Measurements from ENCODE around the gene TET1. TPM values are rescaled to one million over a fixed set of nuclear protein-coding genes. Genes with fewer than 3 reads are reported as not detected.

TET1 gene
- total RNA-seq, 1 experiment from 2014 or later: 2.4 TPM

- no peaks in the 10 kb centered on the region for H3K27me3 ChIP-seq (ENCODE audit: insufficient read depth, low read depth)
- POLR2A ChIA-PET (ENCODE audit: unreplicated experiment): interaction anchor here (0.7 kb wide), 1 partner anchor 172 kb away, joined by 3 read pairs; no protein-coding TSS in a partner anchor
- H3K4me2 ChIP-seq: peak within 1 kb of the TSS; percentile 97
- H3K4me1 ChIP-seq (replicated peaks; ENCODE audit: insufficient read depth): peaks cover 10% of the 10 kb centered on the region
- peaks cover 24% of the 10 kb centered on the region for H3K36me3 ChIP-seq (ENCODE audit: low read depth)
- peak within 1 kb of the TSS; percentile 87 for H3K27ac ChIP-seq
- H2AFZ ChIP-seq: peak within 1 kb of the TSS; percentile 95
- peak within 1 kb of the TSS; percentile 85 for H3K4me3 ChIP-seq
- H3K79me2 ChIP-seq (ENCODE audit: low read depth): peaks cover 29% of the 10 kb centered on the region
- no peaks in the 10 kb centered on the region for H3K9me3 ChIP-seq (ENCODE audit: insufficient read depth, low read depth)
- H3K9me2 ChIP-seq (ENCODE audit: insufficient read depth): no peaks in the 10 kb centered on the region
- intact Hi-C loops (cut with micrococcal nuclease; ENCODE audit: unreplicated experiment): loop anchor here (1.0 to 2.0 kb wide), 3 partner anchors 170 to 250 kb away; partner anchors contain the start of genes DNA2 and SLC25A16
- CTCF ChIA-PET: no interaction called here
- TF ChIP-seq CTCF (conservative IDR thresholded peaks at IDR 0.05) (no peak), EZH2 (IDR thresholded peaks at IDR 0.05; ENCODE audit: low read depth) (no peak)
- no peaks in the 10 kb centered on the region for H4K20me1 ChIP-seq (ENCODE audit: insufficient read depth)
- peaks cover 19% of the 10 kb centered on the region; the same call in 1 of the 2 replicates for H3F3A ChIP-seq (ENCODE audit: insufficient read depth, low read depth)
- TSS peak; percentile 77 for BruUV-seq (replicated peaks)
- peak; percentile 96 to 97 for DNase-seq
Observed at GRCh38 chr10:68720793-68721672, 160.9 kb downstream of the TET1 start, which contains the start of gene CCAR1. Gene CCAR1 (plus strand): TSS chr10:68721239. CDS start chr10:68722505, 1,266 bp downstream.

GRCh38 chr10:68721673-68722335 lies 161.7 kb downstream of the TET1 start:
- TF ChIP-seq CTCF (conservative IDR thresholded peaks at IDR 0.05) (no peak), EZH2 (IDR thresholded peaks at IDR 0.05; ENCODE audit: low read depth) (no peak)
- BruUV-seq (replicated peaks): no TSS peak
- Histone ChIP-seq H3K9me2 (ENCODE audit: insufficient read depth) (no peaks in the 10 kb centered on the region), H3K27me3 (ENCODE audit: insufficient read depth, low read depth) (no peaks in the 10 kb centered on the region), H2AFZ (peak overlapping the region; percentile 95), H3K4me2 (peak overlapping the region; percentile 97), H4K20me1 (ENCODE audit: insufficient read depth) (no peaks in the 10 kb centered on the region), H3K36me3 (ENCODE audit: low read depth) (peaks cover 30% of the 10 kb centered on the region), H3K27ac (peak overlapping the region; percentile 87; the same call in 1 of the 2 replicates), H3K4me3 (peak overlapping the region; percentile 85), H3K79me2 (ENCODE audit: low read depth) (peaks cover 29% of the 10 kb centered on the region), H3K4me1 (replicated peaks; ENCODE audit: insufficient read depth) (peaks cover 10% of the 10 kb centered on the region), H3F3A (ENCODE audit: insufficient read depth, low read depth) (peaks cover 19% of the 10 kb centered on the region), H3K9me3 (ENCODE audit: insufficient read depth, low read depth) (no peaks in the 10 kb centered on the region)
- intact Hi-C loops (cut with micrococcal nuclease; ENCODE audit: unreplicated experiment): loop anchor here (1.0 to 2.0 kb wide), 3 partner anchors 171 to 251 kb away; partner anchors contain the start of genes DNA2 and SLC25A16
- CTCF ChIA-PET: no interaction called here
- no peak for DNase-seq
- POLR2A ChIA-PET (ENCODE audit: unreplicated experiment): interaction anchor here (0.7 kb wide), 1 partner anchor 173 kb away, joined by 3 read pairs; no protein-coding TSS in a partner anchor

GRCh38 chr10:68725016-68725415 lies 164.9 kb downstream of the TET1 start:
- ChIA-PET POLR2A (ENCODE audit: unreplicated experiment) (interaction anchor here (0.6 to 0.7 kb wide), 2 partner anchors 8 to 347 kb away, joined by 6 to 7 read pairs; no protein-coding TSS in a partner anchor), CTCF (no interaction called here)
- Histone ChIP-seq H3K79me2 (ENCODE audit: low read depth) (peaks cover 36% of the 10 kb centered on the region), H3K4me3 (no peak overlapping the region), H3K9me3 (ENCODE audit: insufficient read depth, low read depth) (no peaks in the 10 kb centered on the region), H4K20me1 (ENCODE audit: insufficient read depth) (peaks cover 11% of the 10 kb centered on the region; the same call in 1 of the 2 replicates), H3K36me3 (ENCODE audit: low read depth) (peaks cover 49% of the 10 kb centered on the region), H3K4me2 (no peak overlapping the region), H2AFZ (no peak overlapping the region), H3K27me3 (ENCODE audit: insufficient read depth, low read depth) (no peaks in the 10 kb centered on the region), H3K27ac (no peak overlapping the region), H3K4me1 (replicated peaks; ENCODE audit: insufficient read depth) (peaks cover 10% of the 10 kb centered on the region), H3F3A (ENCODE audit: insufficient read depth, low read depth) (peaks cover 15% of the 10 kb centered on the region), H3K9me2 (ENCODE audit: insufficient read depth) (no peaks in the 10 kb centered on the region)
- no peak for TF ChIP-seq EZH2 (IDR thresholded peaks at IDR 0.05; ENCODE audit: low read depth)
- TF ChIP-seq CTCF (conservative IDR thresholded peaks at IDR 0.05): no peak
- DNase-seq: no peak
- intact Hi-C loops (cut with micrococcal nuclease; ENCODE audit: unreplicated experiment): no loop called here
- BruUV-seq (replicated peaks): no TSS peak

Measured in PC-9 (cell line).